DMS 273 (cell line): Measurements from ENCODE around the gene ZNF709.
"Not testable (repeated sequence)": the region's sequence is repeated elsewhere in the genome, so short reads cannot be mapped to it uniquely, and the experiment has no call there.

ENCODE experiments used
- DNase-seq: peaks from one replicate; lab custom pipeline; 2025; ENCODE audit not compliant: unreplicated experiment; lab: John Stamatoyannopoulos, UW

ZNF709 gene

GRCh38 chr19:12484371-12485051, at the start of gene ZNF709:
ZNF709 (minus strand) TSS chr19:12484816; CDS start chr19:12484657, 159 bp downstream.
- peak; percentile 95 for DNase-seq

DNA sequence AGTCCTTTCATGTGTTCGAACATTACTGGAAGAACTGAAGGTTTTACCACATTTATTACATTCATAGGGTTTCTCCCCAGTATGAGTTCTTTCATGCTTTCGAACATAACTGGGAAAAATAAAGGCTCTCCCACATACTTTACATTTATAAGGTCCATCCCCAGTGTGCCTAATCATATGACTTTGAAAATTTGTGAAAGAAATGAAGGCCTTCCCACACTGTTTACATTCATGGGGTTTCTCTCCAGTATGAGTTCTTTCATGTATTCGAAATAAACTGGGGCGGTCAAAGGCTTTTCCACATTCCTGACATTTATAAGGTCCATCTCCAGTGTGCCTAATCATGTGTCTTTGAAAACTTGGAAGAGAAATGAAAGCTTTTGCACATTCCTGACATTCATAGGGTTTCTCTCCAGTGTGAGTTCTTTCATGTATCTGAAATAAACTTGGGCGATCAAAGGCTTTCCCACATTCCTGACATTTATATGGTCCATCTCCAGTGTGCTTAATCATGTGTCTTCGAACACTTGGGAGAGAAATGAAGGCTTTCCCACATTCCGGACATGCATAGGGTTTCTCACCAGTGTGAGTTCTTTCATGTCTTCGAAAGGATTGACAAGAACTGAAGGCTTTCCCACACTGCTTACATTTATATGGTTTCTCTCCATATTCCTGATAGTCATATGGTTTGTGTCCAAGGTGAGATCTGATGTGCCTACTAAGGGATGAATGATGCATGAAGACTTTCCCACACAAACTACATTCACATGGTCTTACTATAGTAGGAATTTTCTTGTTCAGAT, 42.6 kb upstream of the ZNF709 start:
- DNase-seq, result peak; percentile 53

DNA sequence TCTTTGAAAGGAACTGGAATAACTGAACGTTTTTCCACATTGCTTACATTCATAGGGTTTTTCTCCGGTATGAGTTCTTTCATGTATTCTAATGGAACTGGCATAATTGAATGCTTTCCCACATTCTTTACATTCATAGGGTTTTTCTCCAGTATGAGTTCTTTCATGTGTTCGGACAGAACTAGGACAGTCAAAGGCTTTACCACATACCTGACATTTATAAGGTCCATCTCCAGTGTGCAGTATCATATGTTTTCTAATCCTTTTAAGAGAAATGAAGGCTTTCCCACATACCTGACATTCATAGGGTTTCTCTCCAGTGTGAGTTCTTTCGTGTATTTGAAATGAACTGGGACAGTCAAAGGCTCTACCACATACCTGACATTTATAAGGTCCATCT, 41.9 kb upstream of the ZNF709 start:
- DNase-seq, result no peak

- peak; percentile 45 for DNase-seq
Observed at GRCh38 chr19:12521996-12522395, 37.4 kb upstream of the ZNF709 start.

DNA sequence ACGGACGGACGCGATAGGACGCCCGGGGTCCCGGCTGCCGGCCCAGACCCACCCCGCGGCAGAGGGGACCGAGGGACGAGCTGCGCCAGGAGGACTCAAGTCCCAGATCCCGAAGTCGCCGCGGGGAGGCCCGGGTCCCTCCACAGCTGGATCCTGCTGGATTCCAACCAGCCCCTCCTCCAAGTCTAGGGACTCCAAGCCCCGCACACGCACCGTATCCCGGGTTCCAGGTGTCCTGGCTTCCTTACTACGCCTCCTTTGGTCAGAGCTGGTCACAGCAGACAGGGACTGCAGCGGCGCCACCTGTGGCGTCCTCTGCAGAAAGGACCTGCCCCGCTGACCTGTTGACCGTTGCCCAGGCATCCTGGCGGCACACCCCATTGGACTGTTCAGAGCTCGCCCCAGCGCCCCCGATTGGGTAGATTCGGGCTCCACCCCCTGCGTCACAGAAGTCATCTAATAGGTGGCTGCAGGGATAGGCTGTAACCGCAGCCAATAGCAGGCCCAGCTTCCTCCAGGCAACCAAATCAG, 29.0 kb upstream of the ZNF709 start:
- DNase-seq, result no peak

DNA sequence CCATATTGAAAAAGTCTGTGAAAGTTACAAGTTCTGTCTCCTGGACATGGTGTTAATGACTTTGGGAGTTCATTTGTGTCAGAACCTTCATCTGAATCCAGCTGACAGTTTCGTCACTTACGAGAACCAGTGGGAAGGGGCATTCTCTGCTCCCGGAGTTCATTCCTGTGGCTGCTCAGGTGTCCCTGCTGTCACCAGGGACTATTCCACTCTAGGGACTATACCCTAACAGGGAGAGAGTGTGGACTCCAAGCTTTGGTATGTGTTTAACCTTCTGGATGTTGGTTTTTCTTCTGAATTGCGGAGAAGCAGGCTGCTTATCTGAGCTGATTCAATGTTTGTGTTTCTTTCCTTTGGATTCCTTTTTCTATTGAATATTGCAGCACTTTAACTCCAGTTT, 12.4 kb upstream of the ZNF709 start:
- no peak for DNase-seq

GRCh38 chr19:12496480-12496879, 11.9 kb upstream of the ZNF709 start:
- no peak for DNase-seq

DNA sequence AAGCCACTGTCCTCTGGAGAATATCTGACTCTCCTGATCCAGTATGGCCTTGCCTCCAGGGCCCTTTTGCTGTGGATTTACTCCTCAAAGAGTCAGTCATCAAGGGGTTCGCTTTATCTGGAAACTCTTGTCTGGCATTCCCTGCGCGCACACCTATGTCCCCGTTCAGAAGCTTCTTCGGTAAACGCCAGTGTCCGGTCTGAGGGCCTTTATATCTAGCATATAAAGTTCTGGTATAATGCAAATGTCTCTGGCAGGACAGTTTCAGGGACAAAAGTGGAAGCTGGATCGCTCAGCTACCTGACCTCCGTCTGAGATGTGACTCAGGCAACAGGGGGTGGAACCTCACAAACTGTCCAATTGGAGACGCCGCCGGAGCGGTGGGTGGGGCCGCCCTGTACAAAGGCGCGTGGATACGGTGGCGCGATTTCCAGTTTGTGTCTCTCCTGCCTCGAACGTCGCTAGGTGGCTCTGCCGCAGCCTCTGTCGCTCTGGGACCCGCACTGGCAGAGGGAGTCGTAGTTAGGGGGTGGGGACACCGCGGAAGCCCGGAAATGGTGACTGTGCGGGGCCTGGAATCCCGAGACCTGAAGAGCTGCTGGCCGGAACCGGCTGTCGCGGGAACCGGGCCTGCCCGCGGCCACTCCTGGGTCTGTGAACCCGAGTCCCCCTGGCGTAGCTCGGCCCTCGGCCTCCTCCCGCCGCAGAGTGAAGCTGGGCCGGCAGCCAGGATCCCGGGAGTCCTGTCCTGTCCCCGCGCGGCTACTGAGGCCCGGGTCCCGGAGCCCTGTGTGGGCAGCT, 10.6 kb upstream of the ZNF709 start:
- DNase-seq, result peak; percentile 95

DNA sequence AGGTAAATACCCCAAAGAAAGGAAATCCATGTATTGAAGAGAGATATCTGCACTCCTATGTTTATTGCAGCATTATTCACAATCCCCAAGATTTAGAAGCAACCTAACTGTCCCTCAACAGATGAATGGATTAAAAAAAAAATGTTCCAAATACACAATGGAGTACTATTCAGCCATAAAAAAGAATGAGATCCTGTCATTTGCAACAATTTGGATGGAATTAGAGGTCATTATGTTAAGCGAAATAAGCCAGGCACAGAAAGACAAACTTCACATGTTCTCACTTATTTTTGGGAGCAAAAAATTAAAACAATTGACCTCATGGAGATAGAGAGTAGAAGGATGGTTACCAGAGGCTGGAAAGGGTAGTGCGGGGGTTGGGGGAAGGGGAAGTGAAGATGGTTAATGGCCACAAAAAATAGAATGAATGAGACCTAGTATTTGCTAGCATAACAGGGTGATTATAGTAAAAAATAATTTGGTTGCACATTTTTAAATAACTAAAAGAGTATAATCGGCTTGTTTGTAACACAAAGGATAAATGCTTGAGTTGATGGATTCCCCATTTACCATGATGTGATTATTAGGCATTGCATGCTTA, 9.7 kb upstream of the ZNF709 start:
- peak; percentile 6 for DNase-seq

GRCh38 chr19:12486265-12486783, 1.7 kb upstream of the ZNF709 start:
- DNase-seq, result not testable (repeated sequence)

- DNase-seq, result no peak
Observed at GRCh38 chr19:12485571-12485970, 955 bp upstream of the ZNF709 start.

GRCh38 chr19:12485052-12485416, 418 bp upstream of the ZNF709 start:
- no peak for DNase-seq

- DNase-seq, result no peak
Observed at GRCh38 chr19:12484011-12484370, 625 bp downstream of the ZNF709 start.

GRCh38 chr19:12482509-12482886, 2.1 kb downstream of the ZNF709 start:
- no peak for DNase-seq

DNA sequence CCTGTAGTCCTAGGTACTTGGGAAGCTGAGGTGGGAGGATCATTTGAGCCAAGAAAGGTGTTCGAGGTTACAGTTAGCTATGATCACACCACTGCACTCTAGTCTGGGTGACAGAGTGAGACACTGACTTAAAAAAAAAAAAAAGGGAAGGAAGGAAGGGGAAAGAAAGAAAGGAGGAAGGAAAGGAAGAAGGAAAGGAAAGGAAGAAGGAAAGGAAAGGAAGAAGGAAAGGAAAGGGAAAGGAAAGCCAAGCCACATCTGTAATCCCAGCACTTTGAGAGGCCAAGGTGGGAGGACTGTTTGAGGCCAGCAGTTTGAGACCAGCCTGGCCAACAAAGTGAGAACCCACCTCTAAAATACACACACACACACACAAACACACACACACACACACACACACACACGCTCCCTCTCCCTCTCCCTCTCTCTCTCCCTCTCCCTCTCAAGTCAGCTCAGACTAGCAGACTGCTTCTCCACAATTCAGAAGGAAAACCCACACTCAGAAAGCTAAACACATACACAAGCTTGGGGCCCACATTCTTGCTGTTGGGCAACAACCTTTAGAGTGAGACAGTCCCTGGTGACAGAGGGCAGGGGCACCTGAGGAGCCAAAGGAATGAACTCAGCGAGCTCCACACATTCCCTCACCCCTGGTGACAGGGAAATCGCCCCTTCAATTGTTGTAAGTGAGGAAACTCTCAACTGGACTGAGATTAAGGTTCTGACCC, 2.7 kb downstream of the ZNF709 start:
- DNase-seq, result no peak

DNA sequence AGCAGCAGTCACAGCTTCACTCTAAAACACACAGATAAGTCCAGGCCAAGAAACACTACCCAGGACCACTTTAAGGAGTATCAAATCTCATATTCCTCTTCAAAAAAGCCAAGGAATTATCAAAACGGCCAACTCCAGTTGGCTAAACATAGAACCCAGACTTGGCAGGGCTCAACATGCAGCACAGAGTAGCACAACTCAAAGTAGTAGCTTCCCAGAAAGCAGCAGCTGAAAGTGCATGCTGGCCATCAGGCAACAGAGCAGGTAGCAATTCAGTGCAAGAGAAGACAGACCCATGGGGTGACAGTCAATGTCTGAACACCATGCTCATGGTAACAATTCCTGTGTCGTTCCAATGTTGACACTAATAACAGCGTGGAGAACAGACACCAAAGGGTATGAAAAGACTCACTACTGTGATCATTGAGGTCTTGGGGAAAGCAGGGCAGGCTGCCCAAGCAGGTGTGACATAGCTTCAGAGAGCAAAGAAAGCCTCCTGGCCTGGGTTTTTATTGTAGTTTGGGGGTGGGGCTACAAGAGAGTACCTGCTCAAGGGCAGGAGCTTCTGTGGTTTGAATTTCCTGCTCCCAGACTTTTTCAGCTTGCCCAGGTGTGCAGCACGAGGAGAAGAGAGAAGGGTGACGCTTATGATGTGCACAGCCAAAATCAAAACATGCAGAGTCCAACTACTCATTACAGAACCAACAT, 6.2 kb downstream of the ZNF709 start:
- no peak for DNase-seq

GRCh38 chr19:12467651-12468050, 17.0 kb downstream of the ZNF709 start:
- DNase-seq, result not testable (repeated sequence)

DNA sequence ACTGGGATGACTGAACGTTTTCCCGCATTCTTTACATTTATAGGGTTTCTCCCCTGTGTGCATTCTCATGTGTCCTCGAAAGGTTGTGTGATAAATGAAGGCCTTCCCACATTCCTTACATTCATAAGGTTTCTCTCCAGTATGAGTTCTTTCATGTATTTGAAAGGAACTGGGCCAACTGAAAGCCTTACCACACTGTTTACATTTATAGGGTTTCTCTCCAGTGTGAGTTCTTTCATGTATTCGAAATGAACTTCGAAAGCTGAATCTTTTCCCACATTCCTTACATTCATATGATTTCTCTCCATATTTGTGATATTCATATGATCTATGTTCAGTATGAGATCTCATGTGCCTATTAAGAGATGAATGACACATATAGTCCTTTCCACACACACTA, 19.4 kb downstream of the ZNF709 start:
- DNase-seq, result no peak

DNA sequence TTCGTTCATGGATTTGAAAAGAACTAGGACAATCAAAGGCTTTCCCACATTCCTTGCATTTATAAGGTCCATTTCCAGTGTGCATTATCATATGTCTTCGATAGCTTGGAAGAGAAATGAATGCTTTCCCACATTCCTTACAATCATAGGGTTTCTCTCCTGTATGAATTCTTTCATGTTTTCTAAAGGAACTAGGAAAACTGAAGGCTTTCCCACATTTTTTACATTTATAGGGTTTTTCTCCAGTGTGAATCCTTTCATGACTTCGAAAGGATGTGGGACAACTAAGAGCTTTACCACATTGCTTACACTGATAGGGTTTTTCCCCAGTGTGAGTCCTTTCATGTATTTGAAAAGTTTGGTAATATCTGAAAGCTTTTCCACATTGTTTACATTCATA, 19.8 kb downstream of the ZNF709 start:
- no peak for DNase-seq

GRCh38 chr19:12464139-12464538, 20.5 kb downstream of the ZNF709 start:
- DNase-seq, result not testable (repeated sequence)
